ENCODE data around the gene TLR2.

TLR2 gene

DNA sequence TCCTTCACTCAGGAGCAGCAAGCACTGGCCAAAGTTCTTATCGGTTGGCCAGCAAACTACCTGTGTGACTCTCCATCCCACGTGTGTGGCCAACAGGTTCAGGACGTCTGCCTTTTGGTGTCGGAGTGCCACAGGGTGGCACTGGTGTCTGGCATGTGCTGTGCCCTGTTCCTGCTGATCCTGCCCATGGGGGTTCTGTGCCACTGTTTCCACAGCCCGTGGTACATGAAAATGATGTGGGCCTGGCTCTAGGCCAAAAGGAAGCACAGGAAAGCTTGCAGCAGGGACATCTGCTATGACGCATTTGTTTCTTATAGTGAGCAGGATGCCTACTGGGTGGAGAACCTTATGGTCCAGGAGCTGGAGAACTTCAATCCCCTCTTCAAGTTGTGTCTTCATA, 4.6 kb upstream of the TLR2 start:
- H3K9ac ChIP-seq (ENCODE audit: low read depth, low read length), result no peak overlapping the region
- no peaks in the 10 kb centered on the region for H3K36me3 ChIP-seq (ENCODE audit: insufficient read depth, low read length)
- no peaks in the 10 kb centered on the region for H3K4me1 ChIP-seq (ENCODE audit: insufficient read depth, low read length)
- H3K9me3 ChIP-seq (ENCODE audit: control insufficient read depth, insufficient read depth, low read length), result no peaks in the 10 kb centered on the region

DNA sequence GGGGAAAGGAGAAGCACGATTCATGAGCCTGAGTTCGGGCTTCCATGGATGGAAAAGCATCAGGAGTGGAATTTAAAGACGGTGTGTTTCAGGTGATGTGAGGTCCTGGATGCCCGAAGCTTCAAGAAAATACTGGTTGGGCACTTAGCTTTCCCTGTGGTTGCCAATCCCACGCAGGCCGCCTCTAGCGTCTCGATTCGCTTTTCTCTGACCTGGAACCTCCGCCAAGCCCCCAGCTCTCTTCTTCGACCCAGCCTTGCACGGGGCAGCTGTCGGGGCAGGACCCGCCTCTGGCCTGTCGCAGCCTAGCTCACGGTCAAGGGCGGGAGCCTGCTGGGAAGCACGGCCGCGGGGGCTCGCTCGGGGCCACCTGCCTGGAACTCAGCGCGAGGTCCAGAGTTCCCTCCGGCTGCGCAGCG, 308 bp upstream of the TLR2 start:
- Histone ChIP-seq H3K4me1 (ENCODE audit: insufficient read depth, low read length) (no peaks in the 10 kb centered on the region), H3K9ac (ENCODE audit: low read depth, low read length) (peak overlapping the region; percentile 69), H3K36me3 (ENCODE audit: insufficient read depth, low read length) (no peaks in the 10 kb centered on the region), H3K9me3 (ENCODE audit: control insufficient read depth, insufficient read depth, low read length) (peaks cover 10% of the 10 kb centered on the region)

DNA sequence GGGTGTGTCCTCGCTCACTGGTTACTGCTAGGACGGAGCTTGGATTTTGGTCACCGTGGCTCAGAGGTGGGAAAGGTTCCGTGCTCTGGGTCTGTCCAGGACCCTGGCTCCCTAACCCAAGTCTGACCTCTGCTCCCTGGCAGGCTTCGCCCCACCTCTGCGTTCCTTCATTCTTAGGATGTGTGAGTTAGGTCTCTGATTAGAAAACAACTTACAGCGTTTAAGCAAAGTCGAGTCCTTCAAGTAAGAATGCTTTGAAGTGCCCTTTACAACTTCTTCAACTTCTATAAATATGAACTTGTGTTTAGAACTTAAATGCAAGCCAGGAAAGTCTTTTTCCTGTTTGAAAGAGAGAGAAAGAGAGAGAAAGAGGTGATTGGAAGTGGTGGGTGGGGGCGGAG, 891 bp downstream of the TLR2 start:
- no peaks in the 10 kb centered on the region for H3K36me3 ChIP-seq (ENCODE audit: insufficient read depth, low read length)
- H3K9ac ChIP-seq (ENCODE audit: low read depth, low read length), result peak overlapping the region; percentile 69; the same call in 1 of the 2 replicates
- peaks cover 10% of the 10 kb centered on the region for H3K9me3 ChIP-seq (ENCODE audit: control insufficient read depth, insufficient read depth, low read length)
- H3K4me1 ChIP-seq (ENCODE audit: insufficient read depth, low read length), result no peaks in the 10 kb centered on the region

DNA sequence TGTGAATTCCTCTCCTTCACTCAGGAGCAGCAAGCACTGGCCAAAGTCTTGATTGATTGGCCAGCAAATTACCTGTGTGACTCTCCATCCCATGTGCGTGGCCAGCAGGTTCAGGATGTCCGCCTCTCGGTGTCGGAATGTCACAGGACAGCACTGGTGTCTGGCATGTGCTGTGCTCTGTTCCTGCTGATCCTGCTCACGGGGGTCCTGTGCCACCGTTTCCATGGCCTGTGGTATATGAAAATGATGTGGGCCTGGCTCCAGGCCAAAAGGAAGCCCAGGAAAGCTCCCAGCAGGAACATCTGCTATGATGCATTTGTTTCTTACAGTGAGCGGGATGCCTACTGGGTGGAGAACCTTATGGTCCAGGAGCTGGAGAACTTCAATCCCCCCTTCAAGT, 20.4 kb downstream of the TLR2 start:
- Histone ChIP-seq H3K9ac (ENCODE audit: low read depth, low read length) (no peak overlapping the region), H3K9me3 (ENCODE audit: control insufficient read depth, insufficient read depth, low read length) (no peaks in the 10 kb centered on the region), H3K4me1 (ENCODE audit: insufficient read depth, low read length) (no peaks in the 10 kb centered on the region)

GRCh38 chr4:153705743-153706468, 21.8 kb downstream of the TLR2 start:
- no peaks in the 10 kb centered on the region for H3K4me1 ChIP-seq (ENCODE audit: insufficient read depth, low read length)
- no peaks in the 10 kb centered on the region for H3K36me3 ChIP-seq (ENCODE audit: insufficient read depth, low read length)
- no peaks in the 10 kb centered on the region for H3K9me3 ChIP-seq (ENCODE audit: control insufficient read depth, insufficient read depth, low read length)
- H3K9ac ChIP-seq (ENCODE audit: low read depth, low read length), result no peak overlapping the region

More for the DNA sequence above, 20.4 kb downstream of the TLR2 start:
- H3K36me3 ChIP-seq (ENCODE audit: insufficient read depth, low read length), result no peaks in the 10 kb centered on the region

- H3K36me3 ChIP-seq (ENCODE audit: insufficient read depth, low read length), result no peaks in the 10 kb centered on the region
- H3K9ac ChIP-seq (ENCODE audit: low read depth, low read length), result no peak overlapping the region
- H3K9me3 ChIP-seq (ENCODE audit: control insufficient read depth, insufficient read depth, low read length), result no peaks in the 10 kb centered on the region
- no peaks in the 10 kb centered on the region for H3K4me1 ChIP-seq (ENCODE audit: insufficient read depth, low read length)
Observed at GRCh38 chr4:153706519-153706918, 22.4 kb downstream of the TLR2 start.

DNA sequence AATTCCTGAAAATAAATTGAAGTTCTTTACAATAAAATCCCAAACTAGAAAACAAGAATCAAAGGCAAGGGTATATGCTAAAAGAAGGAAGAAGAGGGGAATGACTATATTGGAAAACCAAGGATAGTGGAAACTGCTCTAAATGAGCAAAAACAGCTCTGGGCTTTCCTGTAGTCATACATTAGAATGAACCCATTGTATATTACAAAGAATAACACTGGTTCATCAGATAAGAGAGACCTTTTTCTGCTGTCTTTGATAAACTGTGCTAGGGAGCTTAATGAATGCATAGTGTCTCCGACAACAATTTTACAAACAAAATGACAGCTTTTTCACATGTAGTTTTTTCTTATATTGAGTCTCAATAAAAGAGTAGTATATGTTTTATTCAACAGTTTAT, 26.6 kb downstream of the TLR2 start:
- Histone ChIP-seq H3K4me1 (ENCODE audit: insufficient read depth, low read length) (no peaks in the 10 kb centered on the region), H3K9ac (ENCODE audit: low read depth, low read length) (no peak overlapping the region), H3K36me3 (ENCODE audit: insufficient read depth, low read length) (no peaks in the 10 kb centered on the region)

GRCh38 chr4:153713866-153714646, 30.0 kb downstream of the TLR2 start:
- H3K9me3 ChIP-seq (ENCODE audit: control insufficient read depth, insufficient read depth, low read length), result no peaks in the 10 kb centered on the region
- no peaks in the 10 kb centered on the region for H3K36me3 ChIP-seq (ENCODE audit: insufficient read depth, low read length)

More for the DNA sequence above, 26.6 kb downstream of the TLR2 start:
- H3K9me3 ChIP-seq (ENCODE audit: control insufficient read depth, insufficient read depth, low read length), result no peaks in the 10 kb centered on the region

GRCh38 chr4:153722036-153722435, 38.0 kb downstream of the TLR2 start:
- Histone ChIP-seq H3K4me1 (ENCODE audit: insufficient read depth, low read length) (no peaks in the 10 kb centered on the region), H3K9ac (ENCODE audit: low read depth, low read length) (no peak overlapping the region), H3K36me3 (ENCODE audit: insufficient read depth, low read length) (no peaks in the 10 kb centered on the region), H3K9me3 (ENCODE audit: control insufficient read depth, insufficient read depth, low read length) (no peaks in the 10 kb centered on the region)

More at GRCh38 chr4:153713866-153714646, 30.0 kb downstream of the TLR2 start:
- Histone ChIP-seq H3K9ac (ENCODE audit: low read depth, low read length) (no peak overlapping the region), H3K4me1 (ENCODE audit: insufficient read depth, low read length) (no peaks in the 10 kb centered on the region)

DNA sequence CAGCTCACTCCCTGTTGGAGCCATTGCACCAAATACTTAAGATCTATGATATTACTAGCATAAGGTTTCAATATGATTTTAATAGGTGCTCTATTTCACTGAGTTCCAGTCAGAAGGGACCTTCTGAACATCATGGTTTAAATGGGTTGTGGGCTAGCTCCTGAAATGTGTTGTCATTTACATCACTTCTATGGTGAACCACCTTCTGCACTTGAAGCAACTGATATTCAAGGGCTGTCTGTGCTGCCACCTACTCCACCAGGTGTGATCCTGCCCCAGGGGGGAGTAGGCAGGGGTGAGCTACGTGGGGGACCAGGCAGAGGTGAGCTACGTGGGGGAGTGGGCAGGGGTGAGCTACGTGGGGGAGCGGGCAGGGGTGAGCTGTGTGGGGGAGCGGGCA, 40.5 kb downstream of the TLR2 start:
- Histone ChIP-seq H3K4me1 (ENCODE audit: insufficient read depth, low read length) (no peaks in the 10 kb centered on the region), H3K9ac (ENCODE audit: low read depth, low read length) (no peak overlapping the region), H3K9me3 (ENCODE audit: control insufficient read depth, insufficient read depth, low read length) (no peaks in the 10 kb centered on the region), H3K36me3 (ENCODE audit: insufficient read depth, low read length) (no peaks in the 10 kb centered on the region)

DNA sequence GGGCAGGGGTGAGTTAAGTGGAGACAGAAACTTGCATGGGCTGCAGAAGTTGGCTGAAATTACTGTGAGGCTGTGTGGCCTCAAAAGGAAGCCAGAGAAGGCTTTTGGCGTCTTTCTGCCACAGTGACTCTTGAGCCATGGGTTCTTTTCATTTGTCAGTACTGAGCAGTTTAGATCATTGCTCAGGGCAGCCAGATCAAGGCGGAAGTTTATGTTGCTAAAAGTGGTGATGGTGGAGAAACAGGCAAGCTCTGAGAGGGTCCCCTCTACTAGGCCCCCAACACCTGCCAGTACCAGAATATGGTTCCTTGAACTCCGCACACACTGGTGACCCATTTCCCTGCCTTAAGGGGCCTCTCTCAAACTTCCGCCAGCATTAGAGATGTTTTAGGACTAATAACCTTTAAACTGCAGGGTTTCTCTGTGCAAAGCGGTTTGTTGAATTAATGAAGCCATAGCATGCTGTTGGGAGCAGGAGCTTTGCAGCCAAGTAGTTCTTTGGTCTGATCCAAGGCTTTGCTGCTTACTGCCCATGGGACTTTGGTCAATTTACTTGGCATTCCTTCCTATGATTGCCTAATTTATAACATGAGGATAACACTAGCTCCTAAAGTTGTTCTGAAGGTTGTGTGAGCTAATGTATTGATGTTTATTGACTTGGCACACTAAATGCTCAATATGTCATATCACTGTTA, 41.2 kb downstream of the TLR2 start:
- no peak overlapping the region for H3K9ac ChIP-seq (ENCODE audit: low read depth, low read length)
- H3K4me1 ChIP-seq (ENCODE audit: insufficient read depth, low read length), result no peaks in the 10 kb centered on the region
- H3K36me3 ChIP-seq (ENCODE audit: insufficient read depth, low read length), result no peaks in the 10 kb centered on the region
- H3K9me3 ChIP-seq (ENCODE audit: control insufficient read depth, insufficient read depth, low read length), result no peaks in the 10 kb centered on the region

- no peaks in the 10 kb centered on the region for H3K36me3 ChIP-seq (ENCODE audit: insufficient read depth, low read length)
- H3K4me1 ChIP-seq (ENCODE audit: insufficient read depth, low read length), result no peaks in the 10 kb centered on the region
- no peaks in the 10 kb centered on the region for H3K9me3 ChIP-seq (ENCODE audit: control insufficient read depth, insufficient read depth, low read length)
- H3K9ac ChIP-seq (ENCODE audit: low read depth, low read length), result no peak overlapping the region
Observed at GRCh38 chr4:153725831-153726154, 41.7 kb downstream of the TLR2 start.

- Histone ChIP-seq H3K36me3 (ENCODE audit: insufficient read depth, low read length) (no peaks in the 10 kb centered on the region), H3K9ac (ENCODE audit: low read depth, low read length) (no peak overlapping the region), H3K9me3 (ENCODE audit: control insufficient read depth, insufficient read depth, low read length) (no peaks in the 10 kb centered on the region), H3K4me1 (ENCODE audit: insufficient read depth, low read length) (no peaks in the 10 kb centered on the region)
Observed at GRCh38 chr4:153728151-153728550, 44.1 kb downstream of the TLR2 start.

DNA sequence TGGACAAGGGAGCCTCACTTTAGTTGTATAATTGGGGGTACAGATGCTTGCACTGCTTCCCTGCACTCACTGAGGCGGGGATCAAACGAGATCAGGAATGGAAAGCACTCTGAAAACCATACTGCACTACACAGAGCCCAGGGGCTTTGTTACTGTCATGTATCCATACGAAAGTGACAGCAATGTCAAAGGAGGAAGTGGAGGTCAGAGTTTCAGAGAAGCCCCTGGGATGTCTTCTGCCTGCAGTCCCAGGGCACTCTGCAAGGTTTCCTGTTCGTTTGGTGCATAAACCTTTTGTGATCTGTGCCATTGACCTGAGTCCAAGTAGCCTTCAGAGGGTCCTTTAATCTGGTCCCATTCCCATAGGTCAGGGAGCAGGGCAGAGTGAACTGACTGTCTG, 44.6 kb downstream of the TLR2 start:
- no peak overlapping the region for H3K9ac ChIP-seq (ENCODE audit: low read depth, low read length)
- H3K4me1 ChIP-seq (ENCODE audit: insufficient read depth, low read length), result no peaks in the 10 kb centered on the region

DNA sequence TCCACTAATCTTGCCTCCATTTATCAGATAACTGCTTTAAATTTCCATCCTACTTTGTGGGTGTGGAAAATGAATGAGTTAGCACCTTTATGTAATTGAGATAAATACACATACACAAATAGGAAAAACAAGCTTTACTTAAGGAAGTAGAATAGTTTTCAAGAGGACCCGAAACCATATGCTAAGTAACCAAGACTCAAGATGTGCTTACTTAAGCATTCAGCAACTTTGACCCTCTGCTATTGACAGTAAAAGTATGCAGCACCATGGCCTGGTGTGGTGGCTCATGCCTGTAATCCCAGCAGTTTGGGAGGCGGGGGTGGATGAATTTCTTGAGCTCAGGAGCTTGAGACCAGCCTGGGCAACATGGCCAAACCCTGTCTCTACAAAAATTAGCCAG, 45.8 kb downstream of the TLR2 start:
- no peak overlapping the region for H3K9ac ChIP-seq (ENCODE audit: low read depth, low read length)
- H3K9me3 ChIP-seq (ENCODE audit: control insufficient read depth, insufficient read depth, low read length), result no peaks in the 10 kb centered on the region
- H3K4me1 ChIP-seq (ENCODE audit: insufficient read depth, low read length), result no peaks in the 10 kb centered on the region
- no peaks in the 10 kb centered on the region for H3K36me3 ChIP-seq (ENCODE audit: insufficient read depth, low read length)

More for the DNA sequence above, 44.6 kb downstream of the TLR2 start:
- Histone ChIP-seq H3K9me3 (ENCODE audit: control insufficient read depth, insufficient read depth, low read length) (no peaks in the 10 kb centered on the region), H3K36me3 (ENCODE audit: insufficient read depth, low read length) (no peaks in the 10 kb centered on the region)
